Testis (tissue), 5 donors: Measurements from ENCODE around the gene MAPK8IP3. TPM values are rescaled to one million over a fixed set of nuclear protein-coding genes. Genes with fewer than 3 reads are reported as not detected.

ENCODE experiments used
- DNase-seq: peaks from one replicate; pipeline ENCODE4 v3.0.0-alpha.2; 2019
- H3K27ac ChIP-seq, 2 donors: fragments of 200-600 bp; sonication (generic); one replicate each; pipeline ENCODE4 v1.5.1; 2019
- H3K27me3 ChIP-seq: fragments of 200-600 bp; sonication (generic); one replicate; pipeline ENCODE4 v1.5.1; 2019
- H3K36me3 ChIP-seq: fragments of 200-600 bp; sonication (generic); one replicate; pipeline ENCODE4 v1.5.1; 2017; ENCODE audit warnings: low read depth; ENCODE audit errors: missing control alignments
- H3K4me1 ChIP-seq: fragments of 200-600 bp; sonication (generic); one replicate; pipeline ENCODE4 v1.5.1; 2019
- H3K4me3 ChIP-seq, 2 donors: fragments of 200-600 bp; sonication (generic); one replicate each; pipeline ENCODE4 v1.5.1; 2017 to 2019
- H3K9me3 ChIP-seq: fragments of 200-600 bp; sonication (generic); one replicate; pipeline ENCODE4 v1.5.1; 2017
- CTCF ChIP-seq, 3 experiments: fragments of 450-650 bp in 2 of 3; fragments of 200-600 bp in 1 of 3; sonication (generic) in 1 of 3; IDR thresholded peaks; one replicate each; pipeline ENCODE4 v1.5.1; 2016 to 2019; ENCODE audit warnings: antibody characterized with exemption in 3 of 3, mild to moderate bottlenecking in 2 of 3, moderate library complexity in 1 of 3
- POLR2A ChIP-seq: fragments of 450-650 bp; IDR thresholded peaks from one replicate; pipeline ENCODE4 v1.6.1; 2017; ENCODE audit warnings: antibody characterized with exemption, mild to moderate bottlenecking, moderate library complexity
- WGBS, 2 donors: methylation state at CpG; one replicate each; pipeline ENCODE4 v1.1.5; 2018; 5-methylcytosine and 5-hydroxymethylcytosine counted together
- intact Hi-C: fragments of 100-400 bp; cut with DNase I; formaldehyde crosslinking; loops from one replicate; pipeline ENCODE4 v1.15.1; 2023; ENCODE audit warnings: low total_unique reads
- long read RNA-seq, 2 donors: transcript quantifications; one replicate each; lab custom pipeline, GENCODE V29; 2026
- polyA plus RNA-seq: library from polyadenylated mRNA; stranded (reverse); fragments of 350-450 nt; fragmentation: Illumina TruSeq; extraction: RNeasy Lipid Tissue Mini Kit (QIAGEN cat#74804); gene quantifications from one replicate; pipeline ENCODE4 v1.2.3, GENCODE V29; 2014; ENCODE audit warnings: low read depth, low replicate concordance; ENCODE audit not compliant: insufficient read depth
- total RNA-seq, 2 donors: library from RNA; depleted of rRNA; stranded (reverse); fragments of >200 nt; gene quantifications; one replicate each; pipeline ENCODE4 v1.2.3, GENCODE V29; 2016

The MAPK8IP3 gene
- total RNA-seq, result 100 to 1,000 TPM; 128 to 154 TPM
- polyA plus RNA-seq, result 52.7 TPM
- long read RNA-seq, donor 1, full-length matches to known transcripts, result 5 of 16 reads
- long read RNA-seq, donor 1, partial matches to known transcripts, result 11 of 16 reads
- long read RNA-seq, donor 1, other reads (novel, unspliced or antisense), result 0 of 16 reads
- long read RNA-seq, donor 2, full-length matches to known transcripts, result 3 of 49 reads
- long read RNA-seq, donor 2, partial matches to known transcripts, result 15 of 49 reads
- long read RNA-seq, donor 2, other reads (novel, unspliced or antisense), result 31 of 49 reads

GRCh38 chr16:1705688-1706385 is at the start of gene MAPK8IP3:
Gene MAPK8IP3 (plus strand): TSS chr16:1706195. CDS start chr16:1706340, 145 bp downstream.
- peak within 1 kb of the TSS; percentile 88 to 94 for H3K4me3 ChIP-seq
- intact Hi-C loops, result no loop called here

GRCh38 chr16:1656808-1657617 is 49.0 kb upstream of the MAPK8IP3 start:
- H3K27ac ChIP-seq, result no peak overlapping the region
- DNase-seq, result peak; percentile 62

More at GRCh38 chr16:1705688-1706385, at the start of gene MAPK8IP3:
- no peaks in the 10 kb centered on the region for H3K9me3 ChIP-seq
- WGBS, 2 donors, result 0 to 1% methylated on average over 41 to 47 of the region's 79 CpGs
- DNase-seq, result peak; percentile 92
- no peaks in the 10 kb centered on the region for H3K27me3 ChIP-seq
- TF ChIP-seq CTCF (IDR thresholded peaks at IDR 0.05) (peak; percentile 96 to 100 (median 100)), POLR2A (peak; percentile 73)
- H3K27ac ChIP-seq, result peak within 1 kb of the TSS; percentile 83 to 88
- peaks cover 23% of the 10 kb centered on the region for H3K4me1 ChIP-seq
- H3K36me3 ChIP-seq, result no peaks in the 10 kb centered on the region

GRCh38 chr16:1657841-1658240 is 48.2 kb upstream of the MAPK8IP3 start:
- no peak overlapping the region for H3K27ac ChIP-seq
- DNase-seq, result no peak
- H3K4me1 ChIP-seq, result peaks cover 4% of the 10 kb centered on the region
- WGBS, 2 donors, result 93 to 97% methylated on average over 6 to 13 of the region's 13 CpGs
- TF ChIP-seq CTCF (IDR thresholded peaks at IDR 0.05) (no peak), POLR2A (no peak)
- H3K36me3 ChIP-seq, result no peaks in the 10 kb centered on the region
- no peak overlapping the region for H3K4me3 ChIP-seq
- no peaks in the 10 kb centered on the region for H3K27me3 ChIP-seq
- intact Hi-C loops, result no loop called here
- no peaks in the 10 kb centered on the region for H3K9me3 ChIP-seq

More at GRCh38 chr16:1656808-1657617, 49.0 kb upstream of the MAPK8IP3 start:
- Histone ChIP-seq H3K27me3 (no peaks in the 10 kb centered on the region), H3K36me3 (no peaks in the 10 kb centered on the region), H3K4me3 (no peak overlapping the region), H3K4me1 (peaks cover 4% of the 10 kb centered on the region), H3K9me3 (no peaks in the 10 kb centered on the region)
- TF ChIP-seq POLR2A (no peak), CTCF (IDR thresholded peaks at IDR 0.05) (no peak)
- WGBS, 2 donors, result 73 to 79% methylated on average over 4 to 24 of the region's 24 CpGs
- intact Hi-C loops, result no loop called here

- no peak for DNase-seq
- H3K4me3 ChIP-seq, result no peak overlapping the region
- 90% methylated on average over 5 of the region's 5 CpGs for WGBS, 2 donors
- TF ChIP-seq CTCF (IDR thresholded peaks at IDR 0.05), result no peak
- no peak for TF ChIP-seq POLR2A
- no peaks in the 10 kb centered on the region for H3K9me3 ChIP-seq
- H3K27me3 ChIP-seq, result no peaks in the 10 kb centered on the region
- H3K4me1 ChIP-seq, result peaks cover 4% of the 10 kb centered on the region
- intact Hi-C loops, result no loop called here
- H3K27ac ChIP-seq, result no peak overlapping the region
- no peaks in the 10 kb centered on the region for H3K36me3 ChIP-seq
Observed at GRCh38 chr16:1659031-1659430, 47.0 kb upstream of the MAPK8IP3 start.
